Measurements from ENCODE around the gene WDR82.

DNA sequence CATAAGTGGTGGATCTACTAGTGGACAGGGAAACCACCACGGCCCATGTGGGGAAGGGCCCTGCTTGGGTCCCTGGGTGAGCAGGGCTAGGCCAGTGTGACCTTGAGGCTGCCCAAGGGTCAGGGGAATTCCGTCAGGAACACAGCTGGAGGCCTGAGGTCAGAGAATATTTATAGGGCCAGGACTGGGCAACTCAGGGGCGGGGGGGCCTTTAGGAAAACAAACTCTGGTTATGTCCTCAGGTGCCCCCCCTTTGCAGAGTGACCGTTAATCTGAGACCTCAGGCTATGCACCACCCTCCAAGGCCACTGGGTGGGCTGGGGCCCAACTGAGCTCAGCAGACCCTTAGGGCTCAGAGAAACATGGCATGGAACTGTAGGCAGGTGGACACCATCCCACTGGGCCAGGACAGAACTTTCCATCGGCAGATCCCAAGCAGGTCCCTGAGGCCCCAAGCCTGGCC lies 42.0 kb downstream of the WDR82 start:
- no peak for TF ChIP-seq POLR2A (IDR thresholded peaks at IDR 0.05; ENCODE audit: control extremely low read depth in 1 of 2, low read depth in 2 of 2, low read length in 2 of 2)
- no peak for TF ChIP-seq TAF1 (IDR thresholded peaks at IDR 0.05; ENCODE audit: low read depth, low read length)
- no peak for TF ChIP-seq ZNF274 (IDR thresholded peaks at IDR 0.05; ENCODE audit: borderline replicate concordance, extremely low read depth, low read length)
- TF ChIP-seq POLR2AphosphoS5 (IDR thresholded peaks at IDR 0.05; ENCODE audit: low read depth, low read length): no peak
- no peak for TF ChIP-seq EZH2 (IDR thresholded peaks at IDR 0.05; ENCODE audit: low read depth, low read length, severe bottlenecking)
- TF ChIP-seq, protein P1, sequence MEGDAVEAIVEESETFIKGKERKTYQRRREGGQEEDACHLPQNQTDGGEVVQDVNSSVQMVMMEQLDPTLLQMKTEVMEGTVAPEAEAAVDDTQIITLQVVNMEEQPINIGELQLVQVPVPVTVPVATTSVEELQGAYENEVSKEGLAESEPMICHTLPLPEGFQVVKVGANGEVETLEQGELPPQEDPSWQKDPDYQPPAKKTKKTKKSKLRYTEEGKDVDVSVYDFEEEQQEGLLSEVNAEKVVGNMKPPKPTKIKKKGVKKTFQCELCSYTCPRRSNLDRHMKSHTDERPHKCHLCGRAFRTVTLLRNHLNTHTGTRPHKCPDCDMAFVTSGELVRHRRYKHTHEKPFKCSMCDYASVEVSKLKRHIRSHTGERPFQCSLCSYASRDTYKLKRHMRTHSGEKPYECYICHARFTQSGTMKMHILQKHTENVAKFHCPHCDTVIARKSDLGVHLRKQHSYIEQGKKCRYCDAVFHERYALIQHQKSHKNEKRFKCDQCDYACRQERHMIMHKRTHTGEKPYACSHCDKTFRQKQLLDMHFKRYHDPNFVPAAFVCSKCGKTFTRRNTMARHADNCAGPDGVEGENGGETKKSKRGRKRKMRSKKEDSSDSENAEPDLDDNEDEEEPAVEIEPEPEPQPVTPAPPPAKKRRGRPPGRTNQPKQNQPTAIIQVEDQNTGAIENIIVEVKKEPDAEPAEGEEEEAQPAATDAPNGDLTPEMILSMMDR (IDR thresholded peaks at IDR 0.05; ENCODE audit: control extremely low read depth in 1 of 3, insufficient read depth in 1 of 3, low read depth in 1 of 3, low read length in 3 of 3): no peak
- TF ChIP-seq JUND (IDR thresholded peaks at IDR 0.05; ENCODE audit: low read length): no peak
